Endothelial cell of hepatic sinusoid (primary cell): Measurements from ENCODE around the gene VPS25.
"Not testable (repeated sequence)": the region's sequence is repeated elsewhere in the genome, so short reads cannot be mapped to it uniquely, and the experiment has no call there.

Experiments used
- in situ Hi-C: cut with HindIII; loops from 2 replicates; pipeline ENCODE4 v1.10.0; 2017; ENCODE audit warnings: low sequenced_read_pairs

The VPS25 gene

DNA sequence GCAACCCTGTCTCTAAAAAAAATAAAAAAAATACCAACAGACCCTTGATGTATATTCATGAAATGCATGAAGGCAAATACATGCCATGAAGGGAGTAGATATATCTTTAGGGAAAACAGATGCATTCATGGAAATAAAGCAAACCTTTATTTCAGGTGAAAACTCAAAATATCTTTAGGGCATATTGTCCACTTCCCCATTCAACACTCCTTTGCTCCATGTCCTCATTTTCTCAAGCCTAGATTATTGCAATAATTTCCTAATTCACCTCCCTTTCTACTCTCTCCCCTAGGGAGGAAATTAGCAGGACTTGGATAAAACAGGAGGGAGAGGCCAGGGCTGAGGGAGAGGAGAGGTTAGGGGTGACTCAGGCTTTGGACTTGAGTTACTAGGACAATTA, 5.7 kb upstream of the VPS25 start:
- in situ Hi-C loops: no loop called here

DNA sequence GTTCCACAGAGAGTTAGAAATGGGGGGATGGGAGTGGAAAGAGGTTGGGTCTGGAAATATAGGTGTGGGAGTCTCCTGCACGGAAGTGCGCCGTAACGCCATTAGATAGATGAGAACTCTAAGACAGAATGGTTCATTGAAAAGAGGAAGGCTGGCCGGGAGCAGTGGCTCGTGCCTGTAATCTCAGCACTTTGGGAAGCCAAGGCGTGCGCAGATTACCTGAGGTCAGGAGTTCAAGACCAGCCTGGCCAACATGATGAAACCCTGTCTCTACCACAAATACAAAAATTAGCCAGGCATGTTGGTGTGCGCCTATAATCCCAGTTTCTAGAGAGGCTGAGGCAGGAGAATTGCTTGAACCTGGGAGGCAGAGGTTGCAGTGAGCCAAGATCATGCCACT, 5.2 kb upstream of the VPS25 start:
- in situ Hi-C loops: not testable (repeated sequence)

DNA sequence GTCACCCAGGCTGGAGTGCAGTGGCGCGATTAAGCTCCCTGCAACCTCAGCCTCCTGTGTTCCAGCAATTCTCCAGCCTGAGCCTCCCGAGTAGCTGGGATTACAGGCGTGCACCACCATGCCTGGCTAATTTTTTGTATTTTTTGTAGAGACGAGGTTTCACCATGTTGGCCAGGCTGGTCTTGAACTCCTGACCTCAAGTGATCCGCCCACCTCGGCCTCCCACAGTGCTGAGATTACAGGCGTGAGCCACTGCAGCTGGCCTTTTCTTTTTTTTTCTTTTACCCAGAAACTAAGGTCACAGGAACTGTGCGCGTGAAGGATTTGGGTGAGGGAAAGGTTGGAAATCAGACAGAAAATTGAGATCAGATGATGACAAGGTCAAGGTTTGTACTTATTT, 3.3 kb upstream of the VPS25 start:
- in situ Hi-C loops: not testable (repeated sequence)

DNA sequence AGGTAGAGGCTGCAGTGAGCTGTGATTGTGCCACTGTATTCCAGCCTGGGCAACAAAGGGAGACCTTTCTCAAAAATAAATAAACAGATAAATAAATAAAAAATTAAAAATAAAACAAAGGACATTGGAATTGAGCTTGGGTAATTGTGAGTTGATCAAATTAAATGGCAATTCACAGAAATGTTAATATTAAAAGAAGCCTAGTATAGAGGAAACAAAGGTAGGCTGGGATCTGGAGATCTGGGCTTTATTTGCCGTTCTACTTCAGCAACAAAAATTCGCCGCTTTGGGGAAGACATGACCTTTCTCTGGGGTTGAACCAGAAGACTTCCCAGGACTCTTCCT, 332 bp upstream of the VPS25 start:
- in situ Hi-C loops: no loop called here

DNA sequence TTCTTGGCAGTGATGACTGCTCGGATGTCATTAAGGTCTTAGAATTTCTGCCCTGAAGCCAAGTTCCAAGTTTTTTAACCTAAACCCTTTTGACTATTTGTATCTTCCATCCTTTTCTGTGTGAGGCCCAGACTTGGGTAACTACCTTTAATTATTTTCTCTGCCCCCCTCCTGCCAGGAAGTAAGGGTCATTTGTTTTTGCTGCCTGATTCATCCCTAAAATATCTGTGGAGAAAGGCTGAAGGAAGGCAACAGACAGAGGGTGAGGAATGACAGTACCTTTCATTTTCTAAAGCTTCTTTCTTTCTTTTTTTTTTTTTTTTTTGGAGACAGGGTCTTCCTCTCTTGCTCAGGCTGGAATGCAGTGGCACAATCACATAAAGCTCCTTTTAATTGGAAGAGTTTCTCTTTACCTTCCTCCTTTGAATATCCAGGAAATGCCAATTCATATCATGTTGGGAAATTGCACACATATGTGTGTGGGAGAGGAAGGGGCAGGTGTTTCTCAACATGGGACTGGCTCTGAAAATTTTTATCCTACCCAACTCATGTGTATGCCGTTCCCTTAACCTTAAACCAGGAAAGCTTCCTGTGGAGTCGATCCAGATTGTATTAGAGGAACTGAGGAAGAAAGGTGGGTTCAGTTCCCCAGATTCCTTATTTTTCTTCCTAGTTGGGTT, 957 bp downstream of the VPS25 start:
- in situ Hi-C loops: no loop called here

DNA sequence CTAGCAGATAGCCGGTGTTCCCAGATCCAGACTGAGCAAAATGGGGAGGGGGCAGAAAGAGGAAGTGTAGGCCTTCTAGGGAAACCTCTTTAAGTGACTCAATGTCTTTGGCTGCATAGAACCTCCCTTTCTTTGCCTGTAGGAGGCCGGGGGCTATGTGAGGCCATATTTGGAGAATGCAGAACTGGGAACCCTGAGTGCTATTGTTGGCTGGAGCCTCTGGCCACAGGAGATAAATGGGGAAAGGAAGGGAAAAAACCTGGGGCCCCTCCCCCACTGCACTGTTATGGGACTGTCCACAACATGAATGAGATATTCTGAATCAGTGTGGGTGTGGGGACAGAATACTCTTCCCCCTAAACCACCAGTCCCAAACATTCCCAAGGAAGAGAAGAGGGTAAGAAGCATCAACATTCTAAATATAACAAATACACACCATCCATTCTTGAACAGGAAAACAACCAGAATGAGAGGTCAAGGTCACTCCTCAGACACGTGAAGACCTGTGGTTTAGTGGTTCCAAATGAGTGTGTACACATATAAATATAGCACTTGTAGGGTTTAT, 2.4 kb downstream of the VPS25 start:
- in situ Hi-C loops: no loop called here

DNA sequence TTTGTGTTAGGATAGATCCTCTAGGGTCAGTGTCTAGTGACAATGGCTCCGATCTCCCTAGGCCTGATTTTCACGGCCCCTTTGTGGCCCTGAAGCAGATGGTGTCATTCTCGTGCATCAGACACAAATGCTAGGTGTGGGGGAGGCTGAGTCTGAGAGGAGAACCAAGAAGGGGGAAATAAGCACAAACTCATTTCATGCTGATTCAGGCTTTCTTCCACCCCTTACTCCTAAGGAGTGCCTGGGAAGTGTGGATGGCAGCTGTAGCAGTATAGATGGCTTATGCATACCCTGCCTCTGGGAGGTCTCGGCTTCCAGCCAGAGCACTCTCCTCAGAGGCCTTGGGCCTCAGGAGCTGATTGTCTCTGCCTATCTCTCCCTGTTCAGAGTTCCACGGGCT, 5.3 kb downstream of the VPS25 start:
- in situ Hi-C loops: no loop called here

DNA sequence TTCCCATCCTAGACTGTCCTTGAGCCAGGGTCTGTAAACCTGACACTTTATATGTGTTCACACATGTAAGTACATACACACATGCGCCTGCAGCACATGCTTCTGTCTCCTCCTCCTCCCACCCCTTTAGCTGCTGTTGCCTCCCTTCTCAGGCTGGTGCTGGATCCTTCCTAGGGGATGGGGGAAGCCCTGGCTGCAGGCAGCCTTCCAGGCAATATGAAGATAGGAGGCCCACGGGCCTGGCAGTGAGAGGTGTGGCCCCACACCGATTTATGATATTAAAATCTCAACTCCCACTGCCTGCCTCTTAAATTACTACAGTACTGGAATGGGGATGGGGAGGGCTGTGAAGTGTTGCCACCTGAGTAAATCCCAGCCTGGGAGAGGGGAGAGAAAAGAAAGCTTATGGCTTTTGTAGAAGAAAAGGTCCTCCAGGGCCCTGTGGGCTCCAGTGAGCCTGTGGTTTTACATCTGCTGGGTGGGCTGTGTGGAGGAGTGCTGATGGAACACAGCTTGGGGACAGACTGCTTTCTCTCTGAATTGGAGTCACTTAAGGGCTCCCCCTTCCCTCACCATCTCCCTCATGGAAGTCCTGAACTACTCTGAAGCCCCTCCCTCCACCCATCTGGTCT, 6.2 kb downstream of the VPS25 start:
- in situ Hi-C loops: no loop called here

DNA sequence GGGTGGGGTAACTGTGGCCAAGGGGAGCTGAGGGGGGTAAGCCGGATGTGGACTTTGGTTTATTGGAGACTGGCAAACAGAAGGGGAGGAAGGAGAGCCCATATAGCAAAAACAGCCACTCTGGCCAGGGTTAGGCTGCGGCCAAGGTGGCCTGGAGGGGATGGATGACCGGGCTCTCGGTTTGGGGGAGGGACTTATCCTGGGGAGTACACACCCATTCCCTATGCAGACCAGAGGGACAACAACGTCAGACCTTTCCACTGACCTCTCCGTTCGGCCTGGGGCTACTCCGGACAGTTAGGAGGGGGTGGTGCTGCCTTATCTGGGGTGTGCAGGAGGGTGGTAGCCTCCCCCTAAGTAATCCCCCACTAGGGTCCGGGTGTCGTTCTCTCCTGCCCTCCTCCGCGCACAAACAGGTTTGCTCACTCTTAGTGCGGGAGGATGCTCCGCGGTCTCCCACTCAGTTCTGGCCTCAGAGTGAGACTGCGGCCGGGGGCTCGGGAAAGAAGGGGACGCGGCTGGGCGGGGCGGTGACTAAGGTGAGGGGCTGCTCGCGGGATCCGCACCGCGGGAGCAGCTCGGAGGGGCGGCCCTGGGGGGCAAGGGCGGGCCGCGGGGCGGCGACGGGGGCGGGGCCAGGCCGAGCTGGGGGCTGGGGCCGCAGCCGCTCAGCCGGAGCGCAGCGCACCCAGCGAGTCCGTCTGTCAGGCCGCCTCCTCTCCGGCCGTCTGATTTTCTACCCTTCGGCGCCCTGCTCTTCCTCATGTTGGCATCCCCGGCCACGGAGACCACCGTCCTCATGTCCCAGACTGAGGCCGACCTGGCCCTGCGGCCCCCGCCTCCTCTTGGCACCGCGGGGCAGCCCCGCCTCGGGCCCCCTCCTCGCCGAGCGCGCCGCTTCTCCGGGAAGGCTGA, 6.9 kb downstream of the VPS25 start, which contains the start of gene WNK4:
Gene WNK4, plus strand, starts transcription at position 675 of the 915 bp plus-strand sequence. Its CDS starts 89 bp downstream, at position 764.
- in situ Hi-C loops: no loop called here

DNA sequence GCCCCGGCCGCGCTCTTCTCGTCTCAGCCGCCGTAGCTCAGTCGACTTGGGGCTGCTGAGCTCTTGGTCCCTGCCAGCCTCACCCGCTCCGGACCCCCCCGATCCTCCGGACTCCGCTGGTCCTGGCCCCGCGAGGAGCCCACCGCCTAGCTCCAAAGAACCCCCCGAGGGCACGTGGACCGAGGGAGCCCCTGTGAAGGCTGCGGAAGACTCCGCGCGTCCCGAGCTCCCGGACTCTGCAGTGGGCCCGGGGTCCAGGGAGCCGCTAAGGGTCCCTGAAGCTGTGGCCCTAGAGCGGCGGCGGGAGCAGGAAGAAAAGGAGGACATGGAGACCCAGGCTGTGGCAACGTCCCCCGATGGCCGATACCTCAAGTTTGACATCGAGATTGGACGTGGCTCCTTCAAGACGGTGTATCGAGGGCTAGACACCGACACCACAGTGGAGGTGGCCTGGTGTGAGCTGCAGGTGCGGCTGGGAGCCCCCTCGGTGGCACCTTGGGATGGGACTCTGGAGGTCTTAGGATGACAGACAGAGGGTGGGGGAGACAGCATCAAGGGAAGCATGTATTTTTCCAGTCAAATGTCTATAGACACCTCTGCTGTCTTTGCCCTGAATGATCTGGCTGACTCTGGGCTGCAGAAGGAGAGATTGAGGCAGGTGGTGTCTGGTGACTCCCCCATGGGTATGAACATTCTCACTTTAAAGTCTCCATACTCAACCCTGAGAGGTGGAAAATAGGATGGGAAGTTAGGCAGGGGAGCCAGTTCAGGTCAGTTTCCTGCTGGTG, 7.8 kb downstream of the VPS25 start:
- in situ Hi-C loops: no loop called here

DNA sequence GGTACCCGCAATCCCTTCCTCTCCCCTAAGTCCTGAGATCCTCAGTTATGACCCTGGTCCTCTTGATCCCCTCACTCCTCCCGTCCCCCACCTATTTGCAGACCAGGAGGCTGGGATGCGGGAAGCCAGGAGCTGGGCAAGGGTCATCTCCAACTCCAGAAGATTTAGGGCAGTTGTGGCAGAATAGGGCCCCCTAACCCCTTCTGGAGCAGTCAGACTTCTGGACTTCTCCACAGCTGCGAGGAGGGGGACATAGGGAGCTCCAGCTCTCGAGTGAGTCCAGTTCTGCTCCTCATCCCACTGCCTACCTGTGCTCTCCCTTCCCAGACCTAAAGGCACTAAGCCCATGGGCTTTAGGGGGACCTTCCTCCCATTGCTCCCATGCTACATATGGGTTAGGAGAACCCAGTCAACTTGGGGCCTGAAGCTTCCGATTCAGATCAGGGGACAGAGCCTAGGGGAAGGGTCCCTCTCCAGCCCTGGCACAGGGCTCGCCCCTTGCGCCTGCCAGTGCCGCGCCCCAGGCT, 8.5 kb downstream of the VPS25 start:
- in situ Hi-C loops: no loop called here

DNA sequence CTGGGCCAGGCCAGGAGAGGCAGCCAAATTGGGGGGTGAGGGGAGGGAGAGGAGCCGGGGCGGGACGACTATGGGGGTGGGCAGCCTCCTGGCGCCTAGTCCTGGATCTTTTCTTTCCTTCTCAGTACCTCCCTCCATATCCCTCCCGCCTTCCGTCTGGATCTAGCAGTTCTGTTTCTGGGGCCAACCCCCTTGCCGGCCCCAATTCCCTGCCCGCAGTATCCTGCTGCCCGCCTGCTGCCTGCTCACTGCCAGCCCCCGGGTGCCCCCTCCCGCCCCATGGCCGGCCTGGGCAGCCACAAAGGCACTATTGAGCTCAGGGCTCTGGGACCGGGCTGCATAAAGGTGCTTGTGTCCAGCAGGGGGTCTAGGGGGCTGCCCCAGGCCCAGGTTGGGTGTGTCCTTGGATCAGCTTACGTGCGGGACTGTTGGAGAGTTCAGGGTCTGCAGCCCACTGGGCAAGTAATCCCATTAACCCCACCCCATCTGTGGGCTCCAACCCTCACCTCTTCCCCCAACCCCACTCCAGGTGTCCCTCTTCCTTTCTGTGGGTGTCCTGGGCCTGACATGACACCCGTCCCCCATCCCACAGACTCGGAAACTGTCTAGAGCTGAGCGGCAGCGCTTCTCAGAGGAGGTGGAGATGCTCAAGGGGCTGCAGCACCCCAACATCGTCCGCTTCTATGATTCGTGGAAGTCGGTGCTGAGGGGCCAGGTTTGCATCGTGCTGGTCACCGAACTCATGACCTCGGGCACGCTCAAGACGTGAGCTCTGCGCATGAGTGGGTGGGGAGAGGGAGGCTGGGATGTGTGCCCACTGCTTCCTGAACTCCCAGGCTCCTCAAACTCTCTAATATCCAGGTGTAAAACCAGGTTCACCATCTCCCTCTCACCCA, 9.2 kb downstream of the VPS25 start:
- in situ Hi-C loops: no loop called here

DNA sequence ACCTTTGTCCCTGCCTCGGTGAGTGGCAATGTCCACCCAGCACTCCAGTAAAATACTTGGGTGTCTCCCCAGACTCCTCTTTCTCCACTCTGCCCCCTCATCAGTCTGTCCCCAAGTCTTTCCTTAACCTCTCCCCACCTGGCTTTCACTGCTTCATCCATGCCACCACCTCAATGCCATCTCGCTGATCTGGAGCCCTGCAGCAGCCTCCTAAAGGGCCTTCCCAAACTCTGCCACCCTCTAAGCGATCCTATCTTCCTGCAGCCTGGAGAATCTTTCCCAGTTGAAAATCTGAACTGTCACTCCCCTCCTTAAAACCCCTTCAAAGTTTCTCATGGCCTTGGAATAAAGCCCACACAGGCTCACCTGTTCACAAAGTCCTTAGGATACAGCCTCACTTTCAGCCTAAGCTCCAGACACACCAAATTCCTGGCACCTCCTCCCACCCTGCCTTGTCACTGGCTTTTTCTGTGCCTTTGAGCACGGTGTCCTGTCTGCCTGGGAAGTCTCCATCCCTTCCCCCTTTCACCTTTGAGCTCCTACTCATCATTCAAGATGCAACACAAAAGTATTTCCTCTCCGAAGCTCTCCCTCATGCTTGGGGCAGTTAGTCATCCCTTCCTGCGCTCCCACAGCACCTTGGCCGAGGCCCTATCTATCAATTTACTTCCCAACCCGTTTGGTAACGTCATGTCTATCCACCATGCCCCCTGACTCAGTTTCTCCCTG, 10.0 kb downstream of the VPS25 start:
- in situ Hi-C loops: no loop called here

DNA sequence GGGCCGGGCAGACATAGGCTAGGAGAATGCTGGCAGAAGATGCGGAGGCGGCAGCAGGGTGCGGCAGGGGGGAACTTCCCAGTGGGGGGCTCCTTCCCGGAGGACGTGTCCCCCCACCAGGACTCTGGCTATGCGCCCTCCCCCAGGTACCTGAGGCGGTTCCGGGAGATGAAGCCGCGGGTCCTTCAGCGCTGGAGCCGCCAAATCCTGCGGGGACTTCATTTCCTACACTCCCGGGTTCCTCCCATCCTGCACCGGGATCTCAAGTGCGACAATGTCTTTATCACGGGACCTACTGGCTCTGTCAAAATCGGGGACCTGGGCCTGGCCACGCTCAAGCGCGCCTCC, 10.5 kb downstream of the VPS25 start:
- in situ Hi-C loops: no loop called here

DNA sequence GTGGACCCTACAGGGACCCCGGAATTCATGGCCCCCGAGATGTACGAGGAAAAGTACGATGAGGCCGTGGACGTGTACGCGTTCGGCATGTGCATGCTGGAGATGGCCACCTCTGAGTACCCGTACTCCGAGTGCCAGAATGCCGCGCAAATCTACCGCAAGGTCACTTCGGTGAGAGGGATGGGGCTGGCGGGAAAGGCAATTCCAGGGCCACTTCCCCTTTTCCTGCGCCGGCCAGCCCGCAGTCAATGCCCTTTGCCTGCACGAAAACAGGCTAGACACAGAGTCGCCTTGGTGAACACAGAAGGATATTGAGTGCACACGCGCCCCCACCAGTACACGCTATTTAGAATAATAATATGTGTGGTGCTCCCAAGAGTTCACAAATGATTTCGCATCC, 11.2 kb downstream of the VPS25 start:
- in situ Hi-C loops: no loop called here

DNA sequence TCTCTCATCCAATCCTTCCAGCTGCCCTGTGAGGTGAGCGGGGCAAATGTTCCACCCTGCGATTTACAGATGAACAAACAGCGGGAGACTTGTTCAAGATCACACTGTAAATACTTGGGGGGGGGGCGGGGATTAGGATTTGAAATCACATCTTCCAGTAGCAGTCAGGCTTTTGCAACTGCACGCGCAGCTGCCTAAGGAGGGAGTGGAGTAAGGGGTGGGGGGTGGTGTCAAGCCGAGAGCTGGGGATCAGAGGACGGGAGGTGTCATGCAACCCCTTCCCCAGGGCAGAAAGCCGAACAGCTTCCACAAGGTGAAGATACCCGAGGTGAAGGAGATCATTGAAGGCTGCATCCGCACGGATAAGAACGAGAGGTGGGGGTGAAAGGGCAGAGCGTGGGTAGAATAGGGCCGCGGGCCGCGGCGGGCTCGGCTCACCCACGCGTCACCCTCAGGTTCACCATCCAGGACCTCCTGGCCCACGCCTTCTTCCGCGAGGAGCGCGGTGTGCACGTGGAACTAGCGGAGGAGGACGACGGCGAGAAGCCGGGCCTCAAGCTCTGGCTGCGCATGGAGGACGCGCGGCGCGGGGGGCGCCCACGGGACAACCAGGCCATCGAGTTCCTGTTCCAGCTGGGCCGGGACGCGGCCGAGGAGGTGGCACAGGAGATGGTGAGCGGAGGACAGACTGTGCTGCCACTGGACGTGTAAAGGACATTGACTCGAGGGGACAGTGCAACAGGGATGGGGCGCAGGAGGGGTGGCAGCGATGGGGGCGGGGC, 11.8 kb downstream of the VPS25 start:
- in situ Hi-C loops: no loop called here

DNA sequence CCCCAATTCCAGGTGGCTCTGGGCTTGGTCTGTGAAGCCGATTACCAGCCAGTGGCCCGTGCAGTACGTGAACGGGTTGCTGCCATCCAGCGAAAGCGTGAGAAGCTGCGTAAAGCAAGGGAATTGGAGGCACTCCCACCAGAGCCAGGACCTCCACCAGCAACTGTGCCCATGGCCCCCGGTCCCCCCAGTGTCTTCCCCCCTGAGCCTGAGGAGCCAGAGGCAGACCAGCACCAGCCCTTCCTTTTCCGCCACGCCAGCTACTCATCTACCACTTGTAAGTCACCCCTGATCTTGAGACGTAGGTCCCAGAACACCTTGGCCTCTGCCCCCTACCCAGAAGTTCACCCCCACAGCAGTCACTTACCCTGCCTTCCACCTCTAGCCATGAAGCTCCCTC, 14.0 kb downstream of the VPS25 start:
- in situ Hi-C loops: no loop called here

DNA sequence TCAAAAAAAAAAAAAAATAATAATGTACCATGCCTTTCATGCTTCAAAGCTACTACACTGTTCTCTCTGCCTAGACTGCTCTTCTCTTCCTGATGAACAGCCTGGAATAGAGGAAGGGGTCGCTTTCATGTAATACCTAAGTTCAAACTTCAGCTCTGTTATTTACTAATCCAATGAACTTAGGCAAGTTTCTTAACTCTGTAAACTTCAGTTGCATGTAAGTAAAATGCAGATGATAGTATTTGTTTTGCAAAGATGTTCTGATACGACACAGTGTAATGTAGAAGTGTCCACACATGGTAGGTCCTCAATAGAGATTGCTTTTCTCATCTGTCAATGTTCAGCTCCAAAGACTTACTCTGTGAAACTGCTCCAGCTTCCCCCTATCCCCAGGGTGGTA, 18.7 kb downstream of the VPS25 start:
- in situ Hi-C loops: no loop called here
